ENCODE data around the gene RGSL1.

- TF ChIP-seq JUN (IDR thresholded peaks at IDR 0.05; ENCODE audit: low read depth, low read length) (no peak), NRF1 (IDR thresholded peaks at IDR 0.05; ENCODE audit: low read depth, low read length) (no peak), SIN3A (conservative IDR thresholded peaks at IDR 0.05 in 1 of 2, IDR thresholded peaks at IDR 0.05 in 1 of 2; ENCODE audit: low read depth in 1 of 2, low read length in 2 of 2) (no peak), EZH2 (IDR thresholded peaks at IDR 0.05; ENCODE audit: low read depth, low read length, severe bottlenecking) (no peak), POLR2AphosphoS5 (IDR thresholded peaks at IDR 0.05; ENCODE audit: low read depth, low read length) (no peak), CTCF (IDR thresholded peaks at IDR 0.05; ENCODE audit: control extremely low read depth in 1 of 3, insufficient read depth in 1 of 3, low read depth in 1 of 3, low read length in 3 of 3) (no peak), MAX (IDR thresholded peaks at IDR 0.05) (no peak), ASH2L (IDR thresholded peaks at IDR 0.05; ENCODE audit: low read length) (no peak), FOSL1 (IDR thresholded peaks at IDR 0.05; ENCODE audit: insufficient read depth, low read depth, low read length) (no peak), HDAC6 (IDR thresholded peaks at IDR 0.05; ENCODE audit: low read depth, low read length) (no peak), POLR2A (IDR thresholded peaks at IDR 0.05; ENCODE audit: control extremely low read depth in 1 of 2, low read depth in 2 of 2, low read length in 2 of 2) (no peak), RXRA (IDR thresholded peaks at IDR 0.05; ENCODE audit: insufficient read depth, low read depth, low read length) (no peak), SAP30 (IDR thresholded peaks at IDR 0.05; ENCODE audit: insufficient read depth, insufficient replicate concordance, low read length) (no peak)
These were observed 42.2 kb upstream of the RGSL1 start for GRCh38 chr1:182407724-182408123.

Data from H1 (cell line).